ENCODE data around the gene SPNS1.

Gene SPNS1

GRCh38 chr16:29024278-29024677 is 49.7 kb downstream of the SPNS1 start:
- DNase-seq (ENCODE audit: low read depth, low spot score), result no peak
- Histone ChIP-seq H3K27ac (no peak overlapping the region), H3K9ac (ENCODE audit: insufficient read length) (no peak overlapping the region), H3K36me3 (ENCODE audit: insufficient read depth, low read length) (no peaks in the 10 kb centered on the region), H3K4me3 (no peak overlapping the region), H3K9me3 (ENCODE audit: low read depth, low read length) (no peaks in the 10 kb centered on the region)
- no peak for TF ChIP-seq FOXP2 (optimal IDR thresholded peaks at IDR 0.05; ENCODE audit: control extremely low read depth, extremely low read length, insufficient read depth)
- TF ChIP-seq EZH2 (IDR thresholded peaks at IDR 0.05), result no peak
- TF ChIP-seq POLR2AphosphoS5 (IDR thresholded peaks at IDR 0.05; ENCODE audit: borderline replicate concordance, low read depth, low read length), result no peak

GRCh38 chr16:29025218-29025617 is 50.6 kb downstream of the SPNS1 start:
- Histone ChIP-seq H3K4me3 (no peak overlapping the region), H3K36me3 (ENCODE audit: insufficient read depth, low read length) (no peaks in the 10 kb centered on the region), H3K27ac (no peak overlapping the region), H3K9me3 (ENCODE audit: low read depth, low read length) (no peaks in the 10 kb centered on the region), H3K9ac (ENCODE audit: insufficient read length) (no peak overlapping the region)
- no peak for DNase-seq (ENCODE audit: low read depth, low spot score)
- TF ChIP-seq FOXP2 (optimal IDR thresholded peaks at IDR 0.05; ENCODE audit: control extremely low read depth, extremely low read length, insufficient read depth) (no peak), EZH2 (IDR thresholded peaks at IDR 0.05) (no peak), POLR2AphosphoS5 (IDR thresholded peaks at IDR 0.05; ENCODE audit: borderline replicate concordance, low read depth, low read length) (no peak)

- Histone ChIP-seq H3K9ac (ENCODE audit: insufficient read length) (no peak overlapping the region), H3K9me3 (ENCODE audit: low read depth, low read length) (no peaks in the 10 kb centered on the region), H3K36me3 (ENCODE audit: insufficient read depth, low read length) (no peaks in the 10 kb centered on the region), H3K4me3 (no peak overlapping the region), H3K27ac (no peak overlapping the region)
- no peak for DNase-seq (ENCODE audit: low read depth, low spot score)
- TF ChIP-seq EZH2 (IDR thresholded peaks at IDR 0.05) (no peak), POLR2AphosphoS5 (IDR thresholded peaks at IDR 0.05; ENCODE audit: borderline replicate concordance, low read depth, low read length) (no peak), FOXP2 (optimal IDR thresholded peaks at IDR 0.05; ENCODE audit: control extremely low read depth, extremely low read length, insufficient read depth) (no peak)
Observed at GRCh38 chr16:29025735-29026134, 51.2 kb downstream of the SPNS1 start.

GRCh38 chr16:29028457-29029167 is 54.0 kb downstream of the SPNS1 start:
- no peak for TF ChIP-seq FOXP2 (optimal IDR thresholded peaks at IDR 0.05; ENCODE audit: control extremely low read depth, extremely low read length, insufficient read depth)
- no peak for TF ChIP-seq EZH2 (IDR thresholded peaks at IDR 0.05)
- TF ChIP-seq POLR2AphosphoS5 (IDR thresholded peaks at IDR 0.05; ENCODE audit: borderline replicate concordance, low read depth, low read length), result no peak
- Histone ChIP-seq H3K4me3 (no peak overlapping the region), H3K27ac (no peak overlapping the region), H3K36me3 (ENCODE audit: insufficient read depth, low read length) (no peaks in the 10 kb centered on the region), H3K9ac (ENCODE audit: insufficient read length) (no peak overlapping the region), H3K9me3 (ENCODE audit: low read depth, low read length) (no peaks in the 10 kb centered on the region)
- DNase-seq (ENCODE audit: low read depth, low spot score), result no peak

GRCh38 chr16:29029168-29029994 is 54.8 kb downstream of the SPNS1 start:
- Histone ChIP-seq H3K36me3 (ENCODE audit: insufficient read depth, low read length) (no peaks in the 10 kb centered on the region), H3K4me3 (no peak overlapping the region), H3K9ac (ENCODE audit: insufficient read length) (no peak overlapping the region), H3K9me3 (ENCODE audit: low read depth, low read length) (no peaks in the 10 kb centered on the region), H3K27ac (no peak overlapping the region)
- TF ChIP-seq POLR2AphosphoS5 (IDR thresholded peaks at IDR 0.05; ENCODE audit: borderline replicate concordance, low read depth, low read length) (no peak), EZH2 (IDR thresholded peaks at IDR 0.05) (no peak), FOXP2 (optimal IDR thresholded peaks at IDR 0.05; ENCODE audit: control extremely low read depth, extremely low read length, insufficient read depth) (no peak)
- peak; percentile 3 for DNase-seq (ENCODE audit: low read depth, low spot score)

GRCh38 chr16:29030086-29030840 is 55.7 kb downstream of the SPNS1 start:
- no peak overlapping the region for H3K27ac ChIP-seq

More at GRCh38 chr16:29030086-29030840, 55.7 kb downstream of the SPNS1 start:
- Histone ChIP-seq H3K36me3 (ENCODE audit: insufficient read depth, low read length) (no peaks in the 10 kb centered on the region), H3K9ac (ENCODE audit: insufficient read length) (no peak overlapping the region), H3K4me3 (no peak overlapping the region), H3K9me3 (ENCODE audit: low read depth, low read length) (no peaks in the 10 kb centered on the region)
- DNase-seq (ENCODE audit: low read depth, low spot score), result no peak
- TF ChIP-seq FOXP2 (optimal IDR thresholded peaks at IDR 0.05; ENCODE audit: control extremely low read depth, extremely low read length, insufficient read depth), result no peak
- no peak for TF ChIP-seq EZH2 (IDR thresholded peaks at IDR 0.05)
- no peak for TF ChIP-seq POLR2AphosphoS5 (IDR thresholded peaks at IDR 0.05; ENCODE audit: borderline replicate concordance, low read depth, low read length)
